ENCODE data around the gene BPHL. TPM values are rescaled to one million over a fixed set of nuclear protein-coding genes. Genes with fewer than 3 reads are reported as not detected.

The BPHL gene
- total RNA-seq, 1 donor, result 14.8 TPM

GRCh38 chr6:3119040-3119723 is 671 bp downstream of the BPHL start:
- DNase-seq (ENCODE audit: low read depth), result peak; percentile 42
- peak overlapping the region; percentile 85 for H3K4me3 ChIP-seq (ENCODE audit: low read depth, low read length)
- TF ChIP-seq, protein P1, sequence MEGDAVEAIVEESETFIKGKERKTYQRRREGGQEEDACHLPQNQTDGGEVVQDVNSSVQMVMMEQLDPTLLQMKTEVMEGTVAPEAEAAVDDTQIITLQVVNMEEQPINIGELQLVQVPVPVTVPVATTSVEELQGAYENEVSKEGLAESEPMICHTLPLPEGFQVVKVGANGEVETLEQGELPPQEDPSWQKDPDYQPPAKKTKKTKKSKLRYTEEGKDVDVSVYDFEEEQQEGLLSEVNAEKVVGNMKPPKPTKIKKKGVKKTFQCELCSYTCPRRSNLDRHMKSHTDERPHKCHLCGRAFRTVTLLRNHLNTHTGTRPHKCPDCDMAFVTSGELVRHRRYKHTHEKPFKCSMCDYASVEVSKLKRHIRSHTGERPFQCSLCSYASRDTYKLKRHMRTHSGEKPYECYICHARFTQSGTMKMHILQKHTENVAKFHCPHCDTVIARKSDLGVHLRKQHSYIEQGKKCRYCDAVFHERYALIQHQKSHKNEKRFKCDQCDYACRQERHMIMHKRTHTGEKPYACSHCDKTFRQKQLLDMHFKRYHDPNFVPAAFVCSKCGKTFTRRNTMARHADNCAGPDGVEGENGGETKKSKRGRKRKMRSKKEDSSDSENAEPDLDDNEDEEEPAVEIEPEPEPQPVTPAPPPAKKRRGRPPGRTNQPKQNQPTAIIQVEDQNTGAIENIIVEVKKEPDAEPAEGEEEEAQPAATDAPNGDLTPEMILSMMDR (IDR thresholded peaks at IDR 0.05; ENCODE audit: insufficient read depth, low read length), result no peak

DNA sequence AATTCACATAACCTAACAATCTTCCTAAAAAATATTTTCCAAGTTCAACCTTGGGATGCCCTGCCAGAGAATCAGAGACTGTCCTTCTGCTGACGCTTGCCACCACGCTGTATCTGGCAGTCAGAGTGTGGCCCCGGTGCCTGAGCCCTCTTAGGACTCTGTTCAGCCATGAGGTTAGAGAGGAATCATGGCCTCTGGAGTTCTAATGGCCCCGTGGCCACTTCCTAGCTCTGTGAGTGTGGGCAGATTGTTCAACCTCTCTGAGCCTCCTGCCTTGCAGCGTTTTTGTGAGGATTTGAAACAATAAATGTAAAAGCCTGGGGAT is 2.2 kb downstream of the BPHL start:
- no peak overlapping the region for H3K4me3 ChIP-seq (ENCODE audit: low read depth, low read length)
- TF ChIP-seq, protein P1 (IDR thresholded peaks at IDR 0.05; ENCODE audit: insufficient read depth, low read length), result no peak
- no peak for DNase-seq (ENCODE audit: low read depth)

- TF ChIP-seq, protein P1 (IDR thresholded peaks at IDR 0.05; ENCODE audit: insufficient read depth, low read length), result no peak
- no peak overlapping the region for H3K4me3 ChIP-seq (ENCODE audit: low read depth, low read length)
- no peak for DNase-seq (ENCODE audit: low read depth)
Observed at GRCh38 chr6:3122823-3123182, 4.3 kb downstream of the BPHL start.

DNA sequence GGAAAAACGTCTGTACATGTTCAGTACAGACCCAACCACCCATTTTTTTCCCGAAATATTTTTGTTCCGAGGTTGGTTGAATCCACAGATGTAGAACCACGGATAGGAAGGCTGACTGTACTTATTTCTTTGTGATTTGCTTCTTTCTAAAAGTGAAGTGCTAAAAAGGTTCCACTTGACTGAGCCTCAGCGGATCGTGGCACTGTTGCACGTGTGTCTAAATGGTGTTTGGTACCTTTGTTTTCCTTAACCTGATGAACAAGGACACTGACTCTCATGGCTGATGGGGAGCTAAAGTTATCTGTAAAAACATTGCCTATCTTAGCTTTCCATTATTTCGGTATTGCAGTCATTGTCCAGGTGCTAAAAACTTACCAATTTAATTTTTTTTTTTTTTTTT is 6.2 kb downstream of the BPHL start:
- DNase-seq (ENCODE audit: low read depth), result no peak
- H3K4me3 ChIP-seq (ENCODE audit: low read depth, low read length), result no peak overlapping the region
- TF ChIP-seq, protein P1 (IDR thresholded peaks at IDR 0.05; ENCODE audit: insufficient read depth, low read length), result no peak

DNA sequence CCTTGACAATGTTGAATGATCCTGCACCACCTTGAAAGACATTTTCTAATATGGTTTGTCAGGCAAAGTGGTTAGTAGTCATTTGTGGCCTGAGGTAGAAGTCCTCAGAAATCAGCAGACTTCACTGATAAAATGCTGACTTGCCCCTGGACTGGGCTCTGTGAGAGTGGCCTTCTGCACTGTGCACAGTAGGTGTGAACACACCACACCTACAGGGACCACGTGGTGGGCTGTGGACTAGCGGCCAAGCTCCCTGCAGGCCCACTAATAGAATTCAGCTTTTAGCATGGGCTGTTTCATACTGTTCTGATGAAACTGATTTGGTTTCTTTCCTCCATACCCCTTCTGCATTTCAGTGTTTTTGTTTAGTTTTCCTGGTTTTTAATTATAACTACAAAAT is 7.3 kb downstream of the BPHL start:
- no peak for DNase-seq (ENCODE audit: low read depth)
- TF ChIP-seq, protein P1 (IDR thresholded peaks at IDR 0.05; ENCODE audit: insufficient read depth, low read length), result no peak
- H3K4me3 ChIP-seq (ENCODE audit: low read depth, low read length), result no peak overlapping the region

DNA sequence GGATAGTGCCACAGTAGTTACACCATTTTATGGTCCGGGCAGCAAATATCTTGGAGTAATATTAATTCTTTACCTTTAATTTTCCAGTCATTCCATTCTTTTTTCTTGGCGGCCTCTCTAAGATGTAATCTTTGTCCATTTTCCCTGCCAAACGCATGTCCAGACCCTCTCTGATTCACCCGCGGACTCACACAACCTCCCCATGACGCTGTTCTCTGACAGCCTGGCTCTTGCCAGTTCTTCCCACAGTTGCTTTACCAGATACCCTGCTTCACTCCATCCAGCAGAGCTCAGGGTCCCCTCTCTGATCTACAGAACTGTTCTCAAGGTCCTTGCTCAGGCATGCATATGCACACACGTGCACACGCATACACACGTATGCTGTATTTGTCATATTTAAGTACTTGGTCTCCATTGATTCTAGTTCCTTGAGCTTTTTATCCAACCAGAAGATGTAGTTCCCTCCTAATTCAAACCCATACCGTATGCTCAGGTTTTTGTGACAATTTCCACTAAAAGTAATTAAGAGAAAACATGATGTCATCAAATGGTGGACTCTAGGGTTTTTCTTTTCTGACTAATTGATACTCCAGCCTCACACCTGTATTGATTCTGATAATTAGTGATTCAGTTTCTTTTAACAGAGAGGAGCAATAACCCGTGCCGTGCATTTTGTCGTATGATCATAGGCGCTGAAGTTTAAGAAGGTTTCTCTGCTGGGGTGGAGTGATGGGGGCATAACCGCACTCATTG is 10.0 kb downstream of the BPHL start:
- H3K4me3 ChIP-seq (ENCODE audit: low read depth, low read length), result no peak overlapping the region
- DNase-seq (ENCODE audit: low read depth), result no peak
- TF ChIP-seq, protein P1 (IDR thresholded peaks at IDR 0.05; ENCODE audit: insufficient read depth, low read length), result no peak
